MM.1S (cell line): ENCODE results near the gene TTLL6.

ENCODE experiments used
- DNase-seq: peaks from one replicate; pipeline ENCODE4 v3.0.0-alpha.2; 2015
- H2AFZ ChIP-seq: fragments of 300-600 bp; sonication (generic); 2 replicates; pipeline ENCODE4 v1.6.0; 2016; ENCODE audit warnings: antibody characterized with exemption, low read length
- H3F3A ChIP-seq: fragments of 300-600 bp; sonication (generic); 2 replicates; pipeline ENCODE4 v1.6.1; 2016; ENCODE audit warnings: mild to moderate bottlenecking, antibody characterized with exemption, low read length, moderate library complexity, mixed read lengths; ENCODE audit not compliant: insufficient read depth
- H3K27ac ChIP-seq: fragments of 300-600 bp; sonication (generic); 2 replicates; pipeline ENCODE4 v1.5.1; 2016; ENCODE audit warnings: mild to moderate bottlenecking, low read length
- H3K27me3 ChIP-seq: fragments of 300-600 bp; sonication (generic); replicated peaks from 2 replicates; pipeline ENCODE4 v1.6.0; 2016; ENCODE audit warnings: low read length; ENCODE audit not compliant: insufficient read depth
- H3K36me3 ChIP-seq: fragments of 300-600 bp; sonication (generic); replicated peaks from 2 replicates; pipeline ENCODE4 v1.6.1; 2016; ENCODE audit warnings: mild to moderate bottlenecking, low read length, mixed read lengths; ENCODE audit not compliant: insufficient read depth
- H3K4me1 ChIP-seq: fragments of 300-600 bp; sonication (generic); 2 replicates; pipeline ENCODE4 v1.6.1; 2016; ENCODE audit warnings: low read length, mixed read lengths
- H3K4me2 ChIP-seq: fragments of 300-600 bp; sonication (generic); 2 replicates; pipeline ENCODE4 v1.6.0; 2016; ENCODE audit warnings: low read depth, low read length
- H3K4me3 ChIP-seq: fragments of 300-600 bp; sonication (generic); 2 replicates; pipeline ENCODE4 v1.5.1; 2016; ENCODE audit warnings: low read length, mixed read lengths
- H3K79me2 ChIP-seq: fragments of 300-600 bp; sonication (generic); 2 replicates; pipeline ENCODE4 v1.6.1; 2016; ENCODE audit warnings: mixed run types, low read length, mixed read lengths
- H3K9ac ChIP-seq: fragments of 300-600 bp; sonication (generic); 2 replicates; pipeline ENCODE4 v1.6.1; 2016; ENCODE audit warnings: low read length, mixed read lengths
- H3K9me2 ChIP-seq: fragments of 300-600 bp; sonication (generic); replicated peaks from 2 replicates; pipeline ENCODE4 v1.6.1; 2016; ENCODE audit warnings: mild to moderate bottlenecking, low read length, mixed read lengths; ENCODE audit not compliant: insufficient read depth
- H3K9me3 ChIP-seq: fragments of 300-600 bp; sonication (generic); replicated peaks from 2 replicates; pipeline ENCODE4 v1.6.1; 2016; ENCODE audit warnings: mild to moderate bottlenecking, low read length, mixed read lengths; ENCODE audit not compliant: insufficient read depth
- H4K20me1 ChIP-seq: fragments of 300-600 bp; sonication (generic); 2 replicates; pipeline ENCODE4 v1.6.1; 2016; ENCODE audit warnings: mild to moderate bottlenecking, low read length, moderate library complexity, mixed read lengths; ENCODE audit not compliant: insufficient read depth
- CTCF ChIP-seq: fragments of 300-600 bp; sonication (generic); IDR thresholded peaks from 2 replicates; pipeline ENCODE4 v1.5.1; 2016; ENCODE audit warnings: antibody characterized with exemption, low read length, mixed read lengths
- EZH2 ChIP-seq: fragments of 300-600 bp; sonication (generic); optimal IDR thresholded peaks from 2 replicates; pipeline ENCODE3; 2017; ENCODE audit warnings: low read depth, mild to moderate bottlenecking, antibody characterized with exemption, low read length, mixed read lengths
- EZH2phosphoT487 ChIP-seq: fragments of 300-600 bp; sonication (generic); IDR thresholded peaks from 2 replicates; pipeline ENCODE4 v1.6.1; 2018; ENCODE audit warnings: antibody characterized with exemption, low read length

TTLL6 gene

GRCh38 chr17:48816774-48817590 is at the start of gene TTLL6:
Gene TTLL6, minus strand, starts transcription at chr17:48817229. Its CDS starts 157 bp downstream, at chr17:48817072.
- no peaks in the 10 kb centered on the region for H4K20me1 ChIP-seq
- H3K27me3 ChIP-seq, result peaks cover 29% of the 10 kb centered on the region
- DNase-seq, result peak; percentile 89
- TF ChIP-seq CTCF (no peak), EZH2 (no peak), EZH2phosphoT487 (no peak)
- no peaks in the 10 kb centered on the region for H3K79me2 ChIP-seq
- no peaks in the 10 kb centered on the region for H3K36me3 ChIP-seq
- H3K4me1 ChIP-seq, result no peaks in the 10 kb centered on the region
- no peaks in the 10 kb centered on the region for H3K9me3 ChIP-seq
- H2AFZ ChIP-seq, result peak within 1 kb of the TSS; percentile 79
- no peaks in the 10 kb centered on the region for H3K9me2 ChIP-seq
- no peak within 1 kb of the TSS for H3K27ac ChIP-seq
- no peak within 1 kb of the TSS for H3K9ac ChIP-seq
- peak within 1 kb of the TSS; percentile 62 for H3K4me3 ChIP-seq
- 0 out of 2 replicates have a peak, but pooled peaks cover 9% of the 10 kb centered on the region for H3F3A ChIP-seq
- peak within 1 kb of the TSS; percentile 84 for H3K4me2 ChIP-seq

GRCh38 chr17:48860456-48860855 is 43.4 kb upstream of the TTLL6 start:
- TF ChIP-seq CTCF (no peak), EZH2phosphoT487 (no peak), EZH2 (no peak)
- H3K4me2 ChIP-seq, result no peak overlapping the region

GRCh38 chr17:48860034-48860433 is 43.0 kb upstream of the TTLL6 start:
- Histone ChIP-seq H3K4me2 (no peak overlapping the region), H3K4me1 (no peaks in the 10 kb centered on the region), H3K27me3 (no peaks in the 10 kb centered on the region), H4K20me1 (no peaks in the 10 kb centered on the region), H3K27ac (no peak overlapping the region), H3K9ac (no peak overlapping the region), H3K4me3 (no peak overlapping the region), H3K9me3 (no peaks in the 10 kb centered on the region), H3K9me2 (no peaks in the 10 kb centered on the region), H2AFZ (no peak overlapping the region), H3K36me3 (no peaks in the 10 kb centered on the region; the same call in 1 of the 2 replicates), H3K79me2 (no peaks in the 10 kb centered on the region), H3F3A (no peaks in the 10 kb centered on the region)
- no peak for DNase-seq
- TF ChIP-seq CTCF (peak; percentile 15; the same call in 1 of the 2 replicates), EZH2phosphoT487 (no peak)

More at GRCh38 chr17:48860456-48860855, 43.4 kb upstream of the TTLL6 start:
- Histone ChIP-seq H3K9me3 (no peaks in the 10 kb centered on the region), H3K4me1 (no peaks in the 10 kb centered on the region), H3K36me3 (no peaks in the 10 kb centered on the region; the same call in 1 of the 2 replicates), H3K9ac (no peak overlapping the region), H3K27me3 (no peaks in the 10 kb centered on the region), H2AFZ (no peak overlapping the region), H3K79me2 (no peaks in the 10 kb centered on the region), H3K27ac (no peak overlapping the region), H3K4me3 (no peak overlapping the region), H3F3A (no peaks in the 10 kb centered on the region), H4K20me1 (no peaks in the 10 kb centered on the region), H3K9me2 (no peaks in the 10 kb centered on the region)
- no peak for DNase-seq
